Calu3 (cell line): Measurements from ENCODE around the gene ELF5. TPM values are rescaled to one million over a fixed set of nuclear protein-coding genes. Genes with fewer than 3 reads are reported as not detected.

ENCODE experiments used
- BruUV-seq: library from RNA; stranded (reverse); fragments of 400-500 nt; replicated peaks from 2 replicates; lab custom pipeline; 2021; lab: Mats Ljungman, UMichigan
- CTCF ChIA-PET: fragments of 300-600 bp; sonication (Branson Sonifier 250); formaldehyde crosslinking; loops from one replicate; lab custom pipeline; 2022; ENCODE audit warnings: antibody characterized with exemption; lab: Charles Lee
- DNase-seq: peaks from one replicate; pipeline ENCODE4 v3.0.0; 2022
- H3K27ac Mint-ChIP-seq: one replicate; pipeline ENCODE4 v1.8.0; 2022; ENCODE audit warnings: mixed read lengths; ENCODE audit not compliant: unreplicated experiment
- H3K27me3 Mint-ChIP-seq: one replicate; pipeline ENCODE4 v1.8.0; 2022; ENCODE audit warnings: mixed read lengths; ENCODE audit not compliant: unreplicated experiment
- H3K36me3 Mint-ChIP-seq: one replicate; pipeline ENCODE4 v1.8.0; 2022; ENCODE audit warnings: mild to moderate bottlenecking, moderate library complexity, mixed read lengths; ENCODE audit not compliant: insufficient read depth, unreplicated experiment
- H3K4me1 Mint-ChIP-seq: one replicate; pipeline ENCODE4 v1.8.0; 2022; ENCODE audit warnings: mild to moderate bottlenecking, low read depth, mixed read lengths; ENCODE audit not compliant: unreplicated experiment
- H3K4me3 Mint-ChIP-seq: one replicate; pipeline ENCODE4 v1.8.0; 2022; ENCODE audit warnings: mild to moderate bottlenecking, low read depth, moderate library complexity, mixed read lengths; ENCODE audit not compliant: unreplicated experiment
- H3K9me3 Mint-ChIP-seq: one replicate; pipeline ENCODE4 v1.8.0; 2022; ENCODE audit warnings: low read depth, mixed read lengths; ENCODE audit not compliant: unreplicated experiment
- intact Hi-C: fragments of 100-400 bp; cut with micrococcal nuclease; formaldehyde crosslinking; loops from one replicate; pipeline ENCODE4 v1.10.0; 2022; ENCODE audit not compliant: unreplicated experiment
- total RNA-seq: library from RNA; stranded (reverse); gene quantifications from 2 replicates; pipeline ENCODE4 v1.2.3, GENCODE V29; 2022
- TF ChIP-seq, protein P1 (sequence below): fragments of 200-600 bp; IDR thresholded peaks from one replicate; pipeline ENCODE4 v1.8.0; 2022; ENCODE audit warnings: antibody characterized with exemption; ENCODE audit not compliant: unreplicated experiment

The ELF5 gene
- total RNA-seq, 1 experiment from 2014 or later: not detected

DNA sequence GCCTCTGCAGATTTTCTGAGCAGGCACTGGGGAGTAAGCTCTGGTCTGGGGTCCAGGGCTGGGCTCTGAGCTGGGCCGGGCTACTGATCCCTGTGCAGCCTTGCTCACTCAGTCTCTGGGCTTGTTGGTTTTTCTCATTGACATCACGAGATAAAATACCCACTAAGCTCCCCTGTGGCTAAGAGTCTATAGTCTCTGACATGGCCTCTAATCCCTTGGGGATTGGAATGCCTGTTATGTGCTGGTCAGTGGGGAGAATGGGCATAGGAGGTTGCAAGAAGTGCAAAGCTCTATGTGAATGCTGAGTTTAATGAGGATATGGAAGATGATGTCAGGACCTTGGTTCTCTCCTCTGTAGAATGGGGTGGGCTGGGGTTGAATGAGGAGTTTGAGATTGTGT is 23.3 kb downstream of the ELF5 start:
- intact Hi-C loops: no loop called here
- no peaks in the 10 kb centered on the region for H3K36me3 Mint-ChIP-seq
- H3K27ac Mint-ChIP-seq: no peak overlapping the region
- no peaks in the 10 kb centered on the region for H3K9me3 Mint-ChIP-seq
- H3K27me3 Mint-ChIP-seq: peaks cover 14% of the 10 kb centered on the region
- DNase-seq: no peak
- no TSS peak for BruUV-seq
- TF ChIP-seq, protein P1, sequence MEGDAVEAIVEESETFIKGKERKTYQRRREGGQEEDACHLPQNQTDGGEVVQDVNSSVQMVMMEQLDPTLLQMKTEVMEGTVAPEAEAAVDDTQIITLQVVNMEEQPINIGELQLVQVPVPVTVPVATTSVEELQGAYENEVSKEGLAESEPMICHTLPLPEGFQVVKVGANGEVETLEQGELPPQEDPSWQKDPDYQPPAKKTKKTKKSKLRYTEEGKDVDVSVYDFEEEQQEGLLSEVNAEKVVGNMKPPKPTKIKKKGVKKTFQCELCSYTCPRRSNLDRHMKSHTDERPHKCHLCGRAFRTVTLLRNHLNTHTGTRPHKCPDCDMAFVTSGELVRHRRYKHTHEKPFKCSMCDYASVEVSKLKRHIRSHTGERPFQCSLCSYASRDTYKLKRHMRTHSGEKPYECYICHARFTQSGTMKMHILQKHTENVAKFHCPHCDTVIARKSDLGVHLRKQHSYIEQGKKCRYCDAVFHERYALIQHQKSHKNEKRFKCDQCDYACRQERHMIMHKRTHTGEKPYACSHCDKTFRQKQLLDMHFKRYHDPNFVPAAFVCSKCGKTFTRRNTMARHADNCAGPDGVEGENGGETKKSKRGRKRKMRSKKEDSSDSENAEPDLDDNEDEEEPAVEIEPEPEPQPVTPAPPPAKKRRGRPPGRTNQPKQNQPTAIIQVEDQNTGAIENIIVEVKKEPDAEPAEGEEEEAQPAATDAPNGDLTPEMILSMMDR: no peak
- CTCF ChIA-PET: no interaction called here
- peaks cover 9% of the 10 kb centered on the region for H3K4me1 Mint-ChIP-seq
- no peak overlapping the region for H3K4me3 Mint-ChIP-seq

DNA sequence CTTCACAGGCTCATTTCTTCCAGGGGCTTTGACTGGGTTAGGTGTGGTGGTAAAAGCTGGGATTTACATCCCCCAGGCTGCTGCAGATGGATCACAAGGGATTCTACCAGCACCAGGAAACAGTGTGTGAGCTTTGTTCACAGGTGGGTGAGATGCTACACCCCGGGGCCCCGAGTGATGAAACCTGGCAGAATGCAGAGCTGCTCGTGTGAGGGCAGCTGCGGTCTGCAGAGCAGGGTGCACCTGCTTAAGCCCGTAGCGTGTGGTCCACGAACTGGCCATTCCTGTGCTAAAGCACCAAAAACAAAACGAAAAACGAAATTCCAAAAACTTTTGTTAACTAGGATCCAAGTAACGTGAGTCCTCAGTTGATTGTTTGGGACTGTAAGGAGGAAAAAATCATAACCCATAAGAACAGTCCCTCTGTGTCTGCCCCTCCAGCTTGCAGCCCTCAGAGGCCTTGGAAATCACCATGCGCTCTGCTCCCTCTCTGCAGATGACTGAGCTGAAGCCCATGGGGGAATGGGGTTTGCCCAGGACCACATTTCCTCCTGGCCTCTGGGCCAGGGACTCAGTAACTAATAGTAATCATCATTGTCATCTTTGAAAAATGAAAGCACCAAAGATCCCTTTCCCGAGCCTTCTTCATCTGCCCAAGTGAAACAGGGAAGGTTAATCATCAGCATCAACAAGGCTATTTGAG is 24.6 kb downstream of the ELF5 start:
- Mint-ChIP-seq H3K27me3 (peaks cover 14% of the 10 kb centered on the region), H3K9me3 (no peaks in the 10 kb centered on the region), H3K36me3 (no peaks in the 10 kb centered on the region), H3K4me1 (no peaks in the 10 kb centered on the region), H3K27ac (no peak overlapping the region), H3K4me3 (no peak overlapping the region)
- intact Hi-C loops: no loop called here
- TF ChIP-seq, protein P1: no peak
- BruUV-seq: no TSS peak
- CTCF ChIA-PET: interaction anchor here (1.1 kb wide), 1 partner anchor 18 kb away, joined by 3 read pairs; no protein-coding TSS in a partner anchor
- DNase-seq: no peak

DNA sequence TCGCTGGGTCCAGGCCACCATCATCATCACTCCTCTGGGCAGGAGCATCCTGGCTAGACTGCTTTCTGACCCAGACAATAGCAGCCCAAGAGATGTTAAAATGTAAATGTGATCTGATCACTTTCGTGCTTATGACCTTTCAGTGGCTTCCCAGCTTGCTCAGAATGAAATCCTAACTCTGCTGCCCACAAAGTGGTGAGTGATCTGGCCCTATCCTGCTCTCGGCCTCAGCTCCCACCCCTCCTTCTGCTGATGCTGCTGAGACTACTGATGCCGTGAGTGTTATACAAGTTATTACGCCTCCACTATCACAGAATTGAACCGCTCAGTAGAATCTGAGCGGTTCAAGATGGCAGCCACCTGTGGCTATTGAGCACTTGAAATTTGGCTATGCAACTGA is 26.2 kb downstream of the ELF5 start:
- H3K36me3 Mint-ChIP-seq: no peaks in the 10 kb centered on the region
- peaks cover 14% of the 10 kb centered on the region for H3K27me3 Mint-ChIP-seq
- H3K9me3 Mint-ChIP-seq: no peaks in the 10 kb centered on the region
- CTCF ChIA-PET: no interaction called here
- TF ChIP-seq, protein P1: no peak
- DNase-seq: no peak
- H3K4me3 Mint-ChIP-seq: no peak overlapping the region
- intact Hi-C loops: no loop called here
- H3K27ac Mint-ChIP-seq: no peak overlapping the region
- H3K4me1 Mint-ChIP-seq: no peaks in the 10 kb centered on the region
- no TSS peak for BruUV-seq

- DNase-seq: no peak
- Mint-ChIP-seq H3K27ac (peak overlapping the region; percentile 22), H3K4me3 (no peak overlapping the region), H3K27me3 (no peaks in the 10 kb centered on the region), H3K36me3 (no peaks in the 10 kb centered on the region), H3K4me1 (peaks cover 8% of the 10 kb centered on the region), H3K9me3 (no peaks in the 10 kb centered on the region)
- BruUV-seq: no TSS peak
- CTCF ChIA-PET: no interaction called here
- intact Hi-C loops: no loop called here
- TF ChIP-seq, protein P1: no peak
Measured at GRCh38 chr11:34483106-34483874, 30.3 kb downstream of the ELF5 start.
